Measurements from ENCODE around the gene AK8. TPM values are rescaled to one million over a fixed set of nuclear protein-coding genes. Genes with fewer than 3 reads are reported as not detected.

Gene AK8
- polyA plus RNA-seq, 3 donors: 0.08 TPM; not detected in 2

DNA sequence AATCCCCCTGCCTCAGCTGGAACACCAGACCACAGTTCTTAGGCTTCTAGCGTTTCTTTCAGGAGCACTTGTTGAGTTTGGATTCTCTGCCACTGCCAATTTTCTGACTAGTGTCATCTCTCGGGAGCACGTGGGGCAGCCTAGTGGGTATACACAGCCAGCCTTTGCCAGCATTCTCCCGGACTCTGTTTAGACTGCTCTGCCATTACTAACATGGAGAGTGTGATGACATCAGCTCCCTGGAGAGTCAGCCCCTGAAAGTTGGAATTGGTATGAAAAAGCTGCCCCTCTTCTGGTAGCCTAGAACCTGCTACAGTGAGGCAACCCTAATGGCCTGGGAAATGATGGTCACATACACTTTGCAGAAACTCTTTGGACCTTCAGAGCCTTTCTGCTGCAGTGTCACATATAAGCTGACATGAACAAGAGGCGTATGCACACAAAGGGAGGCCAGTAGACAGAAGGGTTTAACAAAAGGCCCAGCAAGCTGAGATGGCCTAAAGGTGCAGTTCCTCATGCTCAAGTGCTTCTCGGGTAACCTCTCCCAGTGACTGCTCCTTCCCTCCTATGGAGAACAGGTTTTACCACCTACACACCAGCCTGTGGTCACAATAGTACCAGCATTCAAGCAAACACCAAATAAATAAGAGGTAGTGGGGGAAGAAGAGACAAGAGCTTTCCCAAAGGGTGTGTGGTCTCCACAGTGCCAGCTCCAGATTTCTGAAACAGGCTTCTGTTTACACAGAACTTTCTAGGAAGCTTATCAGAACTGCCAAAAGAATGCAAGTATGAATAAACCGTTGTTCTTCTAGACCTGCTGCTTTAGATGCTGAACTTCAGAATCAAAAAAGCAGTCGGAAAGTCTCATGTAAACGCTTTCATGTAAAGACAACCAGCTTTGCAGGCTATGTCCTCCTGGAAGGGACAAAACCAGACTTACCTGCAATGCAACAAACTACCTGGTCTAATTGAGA lies 17.1 kb upstream of the AK8 start:
- peaks cover 35 to 82% of the 10 kb centered on the region in 2 donors for H3K36me3 ChIP-seq (replicated peaks in 1 of 2; ENCODE audit: control insufficient read depth in 1 of 2, insufficient read depth in 2 of 2, low read length in 2 of 2)
- TF ChIP-seq, protein P1, sequence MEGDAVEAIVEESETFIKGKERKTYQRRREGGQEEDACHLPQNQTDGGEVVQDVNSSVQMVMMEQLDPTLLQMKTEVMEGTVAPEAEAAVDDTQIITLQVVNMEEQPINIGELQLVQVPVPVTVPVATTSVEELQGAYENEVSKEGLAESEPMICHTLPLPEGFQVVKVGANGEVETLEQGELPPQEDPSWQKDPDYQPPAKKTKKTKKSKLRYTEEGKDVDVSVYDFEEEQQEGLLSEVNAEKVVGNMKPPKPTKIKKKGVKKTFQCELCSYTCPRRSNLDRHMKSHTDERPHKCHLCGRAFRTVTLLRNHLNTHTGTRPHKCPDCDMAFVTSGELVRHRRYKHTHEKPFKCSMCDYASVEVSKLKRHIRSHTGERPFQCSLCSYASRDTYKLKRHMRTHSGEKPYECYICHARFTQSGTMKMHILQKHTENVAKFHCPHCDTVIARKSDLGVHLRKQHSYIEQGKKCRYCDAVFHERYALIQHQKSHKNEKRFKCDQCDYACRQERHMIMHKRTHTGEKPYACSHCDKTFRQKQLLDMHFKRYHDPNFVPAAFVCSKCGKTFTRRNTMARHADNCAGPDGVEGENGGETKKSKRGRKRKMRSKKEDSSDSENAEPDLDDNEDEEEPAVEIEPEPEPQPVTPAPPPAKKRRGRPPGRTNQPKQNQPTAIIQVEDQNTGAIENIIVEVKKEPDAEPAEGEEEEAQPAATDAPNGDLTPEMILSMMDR (IDR thresholded peaks at IDR 0.05): no peak
- no peak overlapping the region for H3K27ac ChIP-seq (ENCODE audit: low read depth in 1 of 2, low read length in 2 of 2)
- no peak overlapping the region for H3K4me3 Mint-ChIP-seq
- 87% methylated on average over 7 of the region's 9 CpGs for WGBS (ENCODE audit: insufficient coverage)
- H3K9me3 Mint-ChIP-seq: no peaks in the 10 kb centered on the region
- H3K27me3 ChIP-seq (ENCODE audit: control insufficient read depth in 2 of 2, insufficient read depth in 2 of 2, low read length in 2 of 2): no peaks in the 10 kb centered on the region
- no peak overlapping the region for H2AFZ ChIP-seq (ENCODE audit: insufficient read depth, low read depth, low read length, poor library complexity, severe bottlenecking)
- H3K4me1 Mint-ChIP-seq: peaks cover 4% of the 10 kb centered on the region
- H3K9me3 ChIP-seq (replicated peaks in 1 of 2; ENCODE audit: control insufficient read depth in 1 of 2, insufficient read depth in 1 of 2, low read length in 2 of 2): no peaks in the 10 kb centered on the region
- H3K79me2 ChIP-seq (ENCODE audit: insufficient read depth, low read length): no peaks in the 10 kb centered on the region
- no peaks in the 10 kb centered on the region for H4K20me1 ChIP-seq (ENCODE audit: insufficient read depth, low read length)
- intact Hi-C loops (cut with micrococcal nuclease): no loop called here
- peaks cover 65 to 73% of the 10 kb centered on the region in 2 donors for H3K36me3 Mint-ChIP-seq
- peak overlapping the region in 1 of 7 donors; percentile 70 for H3K27ac Mint-ChIP-seq
- no peak overlapping the region for H3K9ac ChIP-seq (ENCODE audit: insufficient read depth, low read length, poor library complexity, severe bottlenecking)
- H3K27me3 Mint-ChIP-seq (ENCODE audit: low read depth in 3 of 3): peaks cover 0 to 3% (median 1%) of the 10 kb centered on the region in 3 donors
- peaks cover 0 to 2% of the 10 kb centered on the region in 2 donors for H3K4me1 ChIP-seq (ENCODE audit: control insufficient read depth in 1 of 2, insufficient read depth in 2 of 2, low read length in 2 of 2)
- no peak overlapping the region for H3K4me2 ChIP-seq (replicated peaks; ENCODE audit: extremely low read depth, low read length, poor library complexity, severe bottlenecking)
- H3K4me3 ChIP-seq (replicated peaks in 1 of 3; ENCODE audit: low read depth in 2 of 3, low read length in 3 of 3): no peak overlapping the region
- no peak for DNase-seq

DNA sequence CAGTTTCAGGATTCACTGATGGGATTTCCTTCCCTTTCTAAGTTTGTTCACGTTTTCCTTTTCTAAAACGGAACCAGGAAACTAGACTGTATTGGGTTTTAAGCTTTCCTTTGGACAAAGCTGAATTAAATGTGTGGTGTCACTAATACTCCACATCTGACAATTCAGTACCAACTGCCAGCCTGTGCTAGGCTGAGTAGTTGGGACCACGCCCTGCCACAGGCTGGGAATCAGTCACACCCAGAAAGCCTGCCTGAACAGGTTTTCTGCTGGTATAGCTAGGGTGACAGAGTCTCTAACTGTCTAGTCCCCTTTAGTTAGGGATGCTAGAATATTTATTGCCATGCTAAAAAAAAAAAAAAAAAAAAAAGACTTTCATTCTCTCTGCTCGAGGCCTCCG lies 16.3 kb upstream of the AK8 start:
- Histone ChIP-seq H2AFZ (ENCODE audit: insufficient read depth, low read depth, low read length, poor library complexity, severe bottlenecking) (no peak overlapping the region), H4K20me1 (ENCODE audit: insufficient read depth, low read length) (no peaks in the 10 kb centered on the region), H3K9me3 (replicated peaks in 1 of 2; ENCODE audit: control insufficient read depth in 1 of 2, insufficient read depth in 1 of 2, low read length in 2 of 2) (no peaks in the 10 kb centered on the region), H3K4me1 (ENCODE audit: control insufficient read depth in 1 of 2, insufficient read depth in 2 of 2, low read length in 2 of 2) (peaks cover 0 to 2% of the 10 kb centered on the region in 2 donors), H3K27ac (ENCODE audit: low read depth in 1 of 2, low read length in 2 of 2) (no peak overlapping the region), H3K79me2 (ENCODE audit: insufficient read depth, low read length) (no peaks in the 10 kb centered on the region), H3K36me3 (replicated peaks in 1 of 2; ENCODE audit: control insufficient read depth in 1 of 2, insufficient read depth in 2 of 2, low read length in 2 of 2) (peaks cover 27 to 74% of the 10 kb centered on the region in 2 donors), H3K27me3 (ENCODE audit: control insufficient read depth in 2 of 2, insufficient read depth in 2 of 2, low read length in 2 of 2) (no peaks in the 10 kb centered on the region), H3K9ac (ENCODE audit: insufficient read depth, low read length, poor library complexity, severe bottlenecking) (no peak overlapping the region), H3K4me3 (replicated peaks in 1 of 3; ENCODE audit: low read depth in 2 of 3, low read length in 3 of 3) (no peak overlapping the region), H3K4me2 (replicated peaks; ENCODE audit: extremely low read depth, low read length, poor library complexity, severe bottlenecking) (no peak overlapping the region)
- DNase-seq: no peak
- H3K27ac Mint-ChIP-seq: no peak overlapping the region
- H3K9me3 Mint-ChIP-seq: no peaks in the 10 kb centered on the region
- peaks cover 4% of the 10 kb centered on the region for H3K4me1 Mint-ChIP-seq
- TF ChIP-seq, protein P1 (IDR thresholded peaks at IDR 0.05): no peak
- H3K27me3 Mint-ChIP-seq (ENCODE audit: low read depth in 3 of 3): peaks cover 0 to 1% (median 1%) of the 10 kb centered on the region in 3 donors
- no CpG with 5 or more reads among the region's 5 CpGs for WGBS (ENCODE audit: insufficient coverage)
- peaks cover 57 to 65% of the 10 kb centered on the region in 2 donors for H3K36me3 Mint-ChIP-seq
- no peak overlapping the region for H3K4me3 Mint-ChIP-seq
- intact Hi-C loops (cut with micrococcal nuclease): no loop called here
